ENCODE measurements around the gene CCDC192. TPM values are rescaled to one million over a fixed set of nuclear protein-coding genes. Genes with fewer than 3 reads are reported as not detected.
A peak's percentile ranks its signal among the peaks of the same experiment; 100 is the strongest.

CCDC192 gene
- total and polyA plus RNA-seq, 2 donors (not counting 3 experiments of a cell fraction or from before 2014, with no cell fraction given), result not detected

DNA sequence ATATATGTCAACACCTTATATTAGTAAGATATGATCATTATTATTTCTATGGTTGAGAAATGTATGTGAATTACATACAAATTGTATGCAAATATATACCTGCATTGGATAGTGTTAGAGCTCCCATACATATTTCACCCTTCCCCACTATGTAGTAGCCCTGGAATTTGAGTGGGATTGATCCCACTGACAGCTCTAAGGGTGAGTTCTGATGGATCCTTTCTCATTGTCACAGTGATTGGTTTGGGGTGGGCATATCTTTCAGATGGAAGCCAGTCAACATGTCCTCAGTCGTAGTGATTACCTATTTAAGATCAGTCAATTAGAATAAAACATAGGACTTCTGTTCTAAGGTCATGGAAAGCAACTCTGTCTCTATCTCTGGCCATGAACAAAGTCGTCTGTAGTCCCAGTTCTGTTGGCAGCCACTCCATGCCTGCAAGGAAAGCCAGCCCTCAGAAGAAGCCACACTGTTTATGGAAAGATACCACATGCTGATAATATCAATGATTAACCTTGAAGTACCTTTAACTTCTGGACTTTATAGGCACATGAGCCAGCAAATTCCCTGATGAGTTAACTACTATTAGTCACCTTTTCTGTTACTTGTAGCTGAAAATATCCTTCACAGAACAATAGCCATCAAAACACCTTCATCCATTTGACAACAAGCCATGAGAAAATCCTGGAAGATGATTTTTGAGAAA, 5.1 kb upstream of the CCDC192 start:
- Histone ChIP-seq H3K36me3 (ENCODE audit: control insufficient read depth in 2 of 2, extremely low read depth in 1 of 2, insufficient read depth in 2 of 2, low read length in 2 of 2) (no peaks in the 10 kb centered on the region), H2AFZ (ENCODE audit: low read depth, low read length) (no peak overlapping the region), H3K4me2 (ENCODE audit: insufficient read depth, low read length) (no peak overlapping the region), H3K27me3 (ENCODE audit: control insufficient read depth in 2 of 2, insufficient read depth in 2 of 2, low read length in 2 of 2) (peaks cover 5% of the 10 kb centered on the region in 2 experiments), H3K79me2 (ENCODE audit: control insufficient read depth, insufficient read depth, low read length) (no peaks in the 10 kb centered on the region), H3K9ac (replicated peaks; ENCODE audit: extremely low read depth, insufficient read depth, low read length) (no peak overlapping the region), H3K4me1 (ENCODE audit: control insufficient read depth, extremely low read depth, insufficient read depth, low read length) (no peaks in the 10 kb centered on the region), H3K27ac (ENCODE audit: insufficient read depth, low read depth, low read length) (no peak overlapping the region), H3K9me3 (replicated peaks; ENCODE audit: control insufficient read depth, insufficient read depth, low read length) (no peaks in the 10 kb centered on the region), H3K4me3 (replicated peaks in 1 of 3; ENCODE audit: insufficient read depth in 1 of 3, low read depth in 1 of 3, low read length in 3 of 3) (no peak overlapping the region), H3K9me1 (replicated peaks; ENCODE audit: control insufficient read depth, extremely low read depth, insufficient read depth, low read length) (no peaks in the 10 kb centered on the region), H4K20me1 (replicated peaks; ENCODE audit: control insufficient read depth, extremely low read depth, insufficient read depth, low read length) (no peaks in the 10 kb centered on the region)
- dilution Hi-C loops (cut with MboI; ENCODE audit: extremely low pct_ligation_motif_present, low sequenced_read_pairs), result no loop called here
- peak; percentile 26 for FAIRE-seq
- no peak for TF ChIP-seq CTCF (IDR thresholded peaks at IDR 0.05; ENCODE audit: extremely low read depth in 1 of 2, insufficient read depth in 1 of 2, low read depth in 1 of 2, low read length in 2 of 2)
- TF ChIP-seq GATA2 (IDR thresholded peaks at IDR 0.05; ENCODE audit: insufficient read depth, insufficient read length, low read depth, low read length), result peak; percentile 38
- no peak for DNase-seq (ENCODE audit: low read depth, low spot score)
- intact Hi-C loops (cut with micrococcal nuclease), result no loop called here
- ChIA-PET POLR2A (no interaction called here), CTCF (interaction anchor here (0.6 kb wide), 1 partner anchor 91 kb away, joined by 3 read pairs; no protein-coding TSS in a partner anchor)
- BruUV-seq (replicated peaks), result no TSS peak

- BruUV-seq (replicated peaks), result no TSS peak
- Histone ChIP-seq H4K20me1 (replicated peaks; ENCODE audit: control insufficient read depth, extremely low read depth, insufficient read depth, low read length) (no peaks in the 10 kb centered on the region), H2AFZ (ENCODE audit: low read depth, low read length) (no peak overlapping the region), H3K9me1 (replicated peaks; ENCODE audit: control insufficient read depth, extremely low read depth, insufficient read depth, low read length) (no peaks in the 10 kb centered on the region), H3K27me3 (ENCODE audit: control insufficient read depth in 2 of 2, insufficient read depth in 2 of 2, low read length in 2 of 2) (peaks cover 2 to 5% of the 10 kb centered on the region in 2 experiments), H3K4me3 (replicated peaks in 1 of 3; ENCODE audit: insufficient read depth in 1 of 3, low read depth in 1 of 3, low read length in 3 of 3) (no peak overlapping the region), H3K79me2 (ENCODE audit: control insufficient read depth, insufficient read depth, low read length) (no peaks in the 10 kb centered on the region), H3K36me3 (ENCODE audit: control insufficient read depth in 2 of 2, extremely low read depth in 1 of 2, insufficient read depth in 2 of 2, low read length in 2 of 2) (no peaks in the 10 kb centered on the region), H3K9ac (replicated peaks; ENCODE audit: extremely low read depth, insufficient read depth, low read length) (no peak overlapping the region), H3K4me1 (ENCODE audit: control insufficient read depth, extremely low read depth, insufficient read depth, low read length) (no peaks in the 10 kb centered on the region), H3K27ac (ENCODE audit: insufficient read depth, low read depth, low read length) (no peak overlapping the region), H3K4me2 (ENCODE audit: insufficient read depth, low read length) (no peak overlapping the region), H3K9me3 (replicated peaks; ENCODE audit: control insufficient read depth, insufficient read depth, low read length) (no peaks in the 10 kb centered on the region)
- ChIA-PET CTCF (no interaction called here), POLR2A (no interaction called here)
- no peak for DNase-seq (ENCODE audit: low read depth, low spot score)
- TF ChIP-seq FOS (IDR thresholded peaks at IDR 0.05; ENCODE audit: borderline replicate concordance, insufficient read depth, low read length) (no peak), GATA2 (IDR thresholded peaks at IDR 0.05; ENCODE audit: insufficient read depth, insufficient read length, low read depth, low read length) (no peak), POLR2A (IDR thresholded peaks at IDR 0.05; ENCODE audit: low read depth, low read length) (no peak), MYC (IDR thresholded peaks at IDR 0.05; ENCODE audit: low read depth, low read length) (no peak), JUN (IDR thresholded peaks at IDR 0.05; ENCODE audit: borderline replicate concordance, insufficient read depth, insufficient read length, low read depth) (no peak), EZH2 (IDR thresholded peaks at IDR 0.05; ENCODE audit: borderline replicate concordance, low read depth, low read length, severe bottlenecking) (no peak), CTCF (IDR thresholded peaks at IDR 0.05; ENCODE audit: extremely low read depth in 1 of 2, insufficient read depth in 1 of 2, low read depth in 1 of 2, low read length in 2 of 2) (no peak), POLR2AphosphoS5 (IDR thresholded peaks at IDR 0.05; ENCODE audit: insufficient read depth, low read depth, low read length) (no peak)
- TF ChIP-seq, protein P1, sequence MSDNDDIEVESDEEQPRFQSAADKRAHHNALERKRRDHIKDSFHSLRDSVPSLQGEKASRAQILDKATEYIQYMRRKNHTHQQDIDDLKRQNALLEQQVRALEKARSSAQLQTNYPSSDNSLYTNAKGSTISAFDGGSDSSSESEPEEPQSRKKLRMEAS (IDR thresholded peaks at IDR 0.05; ENCODE audit: insufficient read depth, insufficient read length), result no peak
- no peak for FAIRE-seq
- intact Hi-C loops (cut with micrococcal nuclease), result no loop called here
- dilution Hi-C loops (cut with MboI; ENCODE audit: extremely low pct_ligation_motif_present, low sequenced_read_pairs), result no loop called here
These were observed 3.8 kb upstream of the CCDC192 start for GRCh38 chr5:127699416-127699815.

Data from endothelial cell of umbilical vein (primary cell).